Measurements from ENCODE around the gene AGPAT4.
"Not testable (repeated sequence)": the region's sequence is repeated elsewhere in the genome, so short reads cannot be mapped to it uniquely, and the experiment has no call there.

AGPAT4 gene

GRCh38 chr6:161127071-161127740, 146.7 kb downstream of the AGPAT4 start:
- no peaks in the 10 kb centered on the region for H3K9me2 ChIP-seq (replicated peaks; ENCODE audit: control insufficient read depth, low read length)
- H3K27ac ChIP-seq (ENCODE audit: low read depth, low read length), result no peak overlapping the region
- no peaks in the 10 kb centered on the region for H4K20me1 ChIP-seq (ENCODE audit: control insufficient read depth, insufficient read depth, low read depth, low read length)
- H3K9me3 ChIP-seq (ENCODE audit: control insufficient read depth, insufficient read depth, low read length), result peaks cover 3% of the 10 kb centered on the region; the same call in 1 of the 2 replicates
- H3K4me2 ChIP-seq (ENCODE audit: low read length), result no peak overlapping the region
- H3K4me3 ChIP-seq (ENCODE audit: low read length), result no peak overlapping the region
- H3K4me1 ChIP-seq (ENCODE audit: control insufficient read depth, low read length), result no peaks in the 10 kb centered on the region
- H3K27me3 ChIP-seq (ENCODE audit: control insufficient read depth, low read length), result no peaks in the 10 kb centered on the region
- H3K36me3 ChIP-seq (ENCODE audit: control insufficient read depth, low read length), result peaks cover 27% of the 10 kb centered on the region
- no peaks in the 10 kb centered on the region for H3K79me2 ChIP-seq (ENCODE audit: control insufficient read depth, low read length)
- no peak for TF ChIP-seq EZH2phosphoT487 (IDR thresholded peaks at IDR 0.05; ENCODE audit: borderline replicate concordance, low read length)
- TF ChIP-seq, protein P1, sequence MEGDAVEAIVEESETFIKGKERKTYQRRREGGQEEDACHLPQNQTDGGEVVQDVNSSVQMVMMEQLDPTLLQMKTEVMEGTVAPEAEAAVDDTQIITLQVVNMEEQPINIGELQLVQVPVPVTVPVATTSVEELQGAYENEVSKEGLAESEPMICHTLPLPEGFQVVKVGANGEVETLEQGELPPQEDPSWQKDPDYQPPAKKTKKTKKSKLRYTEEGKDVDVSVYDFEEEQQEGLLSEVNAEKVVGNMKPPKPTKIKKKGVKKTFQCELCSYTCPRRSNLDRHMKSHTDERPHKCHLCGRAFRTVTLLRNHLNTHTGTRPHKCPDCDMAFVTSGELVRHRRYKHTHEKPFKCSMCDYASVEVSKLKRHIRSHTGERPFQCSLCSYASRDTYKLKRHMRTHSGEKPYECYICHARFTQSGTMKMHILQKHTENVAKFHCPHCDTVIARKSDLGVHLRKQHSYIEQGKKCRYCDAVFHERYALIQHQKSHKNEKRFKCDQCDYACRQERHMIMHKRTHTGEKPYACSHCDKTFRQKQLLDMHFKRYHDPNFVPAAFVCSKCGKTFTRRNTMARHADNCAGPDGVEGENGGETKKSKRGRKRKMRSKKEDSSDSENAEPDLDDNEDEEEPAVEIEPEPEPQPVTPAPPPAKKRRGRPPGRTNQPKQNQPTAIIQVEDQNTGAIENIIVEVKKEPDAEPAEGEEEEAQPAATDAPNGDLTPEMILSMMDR (IDR thresholded peaks at IDR 0.05; ENCODE audit: low read depth, low read length, poor library complexity, severe bottlenecking), result no peak
- H3F3A ChIP-seq (ENCODE audit: control insufficient read depth, insufficient read depth), result no peaks in the 10 kb centered on the region

GRCh38 chr6:161125591-161125990, 148.3 kb downstream of the AGPAT4 start:
- Histone ChIP-seq H3K4me3 (ENCODE audit: low read length) (no peak overlapping the region), H3K27ac (ENCODE audit: low read depth, low read length) (no peak overlapping the region), H3K9me3 (ENCODE audit: control insufficient read depth, insufficient read depth, low read length) (peaks cover 4% of the 10 kb centered on the region; the same call in 1 of the 2 replicates), H3K79me2 (ENCODE audit: control insufficient read depth, low read length) (no peaks in the 10 kb centered on the region), H3K4me1 (ENCODE audit: control insufficient read depth, low read length) (no peaks in the 10 kb centered on the region), H3K9me2 (replicated peaks; ENCODE audit: control insufficient read depth, low read length) (no peaks in the 10 kb centered on the region), H4K20me1 (ENCODE audit: control insufficient read depth, insufficient read depth, low read depth, low read length) (no peaks in the 10 kb centered on the region), H3K4me2 (ENCODE audit: low read length) (no peak overlapping the region), H3K27me3 (ENCODE audit: control insufficient read depth, low read length) (no peaks in the 10 kb centered on the region), H3K36me3 (ENCODE audit: control insufficient read depth, low read length) (peaks cover 31% of the 10 kb centered on the region), H3F3A (ENCODE audit: control insufficient read depth, insufficient read depth) (no peaks in the 10 kb centered on the region)
- TF ChIP-seq, protein P1 (IDR thresholded peaks at IDR 0.05; ENCODE audit: low read depth, low read length, poor library complexity, severe bottlenecking), result no peak
- no peak for TF ChIP-seq EZH2phosphoT487 (IDR thresholded peaks at IDR 0.05; ENCODE audit: borderline replicate concordance, low read length)

GRCh38 chr6:161123319-161123718, 150.5 kb downstream of the AGPAT4 start:
- not testable (repeated sequence) for H3K27me3 ChIP-seq (ENCODE audit: control insufficient read depth, low read length); H3K79me2 ChIP-seq (ENCODE audit: control insufficient read depth, low read length); H3K4me1 ChIP-seq (ENCODE audit: control insufficient read depth, low read length); H3K4me2 ChIP-seq (ENCODE audit: low read length); H3K9me3 ChIP-seq (ENCODE audit: control insufficient read depth, insufficient read depth, low read length); H3K9me2 ChIP-seq (replicated peaks; ENCODE audit: control insufficient read depth, low read length); H3K4me3 ChIP-seq (ENCODE audit: low read length); H4K20me1 ChIP-seq (ENCODE audit: control insufficient read depth, insufficient read depth, low read depth, low read length); H3K27ac ChIP-seq (ENCODE audit: low read depth, low read length); H3F3A ChIP-seq (ENCODE audit: control insufficient read depth, insufficient read depth)
- peaks cover 53% of the 10 kb centered on the region for H3K36me3 ChIP-seq (ENCODE audit: control insufficient read depth, low read length)

DNA sequence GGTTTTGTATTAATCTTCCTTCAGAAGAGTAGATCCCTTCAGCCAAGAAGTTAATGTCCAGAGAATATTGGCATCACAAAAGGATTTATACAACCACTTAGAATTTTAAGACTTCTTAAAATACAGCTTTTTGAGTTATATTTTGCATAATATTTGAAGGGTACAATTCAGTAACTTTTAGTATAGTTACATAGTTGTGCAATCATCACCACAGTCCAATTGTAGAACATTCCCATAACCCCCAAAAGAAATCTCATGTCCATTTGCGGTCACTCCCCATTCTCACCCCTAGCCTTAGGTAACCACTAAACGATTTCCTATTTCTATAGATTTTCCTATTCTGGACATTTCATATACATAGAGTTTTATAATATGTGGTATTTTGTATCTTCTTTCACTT, 155.9 kb downstream of the AGPAT4 start:
- Histone ChIP-seq H3K27ac (ENCODE audit: low read depth, low read length) (no peak overlapping the region), H4K20me1 (ENCODE audit: control insufficient read depth, insufficient read depth, low read depth, low read length) (no peaks in the 10 kb centered on the region), H3K9me2 (replicated peaks; ENCODE audit: control insufficient read depth, low read length) (no peaks in the 10 kb centered on the region), H3K4me2 (ENCODE audit: low read length) (no peak overlapping the region), H3K4me3 (ENCODE audit: low read length) (no peak overlapping the region), H3K36me3 (ENCODE audit: control insufficient read depth, low read length) (peaks cover 87% of the 10 kb centered on the region), H3F3A (ENCODE audit: control insufficient read depth, insufficient read depth) (no peaks in the 10 kb centered on the region), H3K79me2 (ENCODE audit: control insufficient read depth, low read length) (no peaks in the 10 kb centered on the region), H3K9me3 (ENCODE audit: control insufficient read depth, insufficient read depth, low read length) (peaks cover 4% of the 10 kb centered on the region; the same call in 1 of the 2 replicates), H3K4me1 (ENCODE audit: control insufficient read depth, low read length) (no peaks in the 10 kb centered on the region), H3K27me3 (ENCODE audit: control insufficient read depth, low read length) (no peaks in the 10 kb centered on the region)
- TF ChIP-seq, protein P1 (IDR thresholded peaks at IDR 0.05; ENCODE audit: low read depth, low read length, poor library complexity, severe bottlenecking), result no peak
- no peak for TF ChIP-seq EZH2phosphoT487 (IDR thresholded peaks at IDR 0.05; ENCODE audit: borderline replicate concordance, low read length)

All from DOHH2 (cell line).